Measurements from ENCODE around the gene SIVA1. TPM values are rescaled to one million over a fixed set of nuclear protein-coding genes. Genes with fewer than 3 reads are reported as not detected.

SIVA1 gene
- polyA plus RNA-seq, 3 donors = 102 to 193 (median 156) TPM

DNA sequence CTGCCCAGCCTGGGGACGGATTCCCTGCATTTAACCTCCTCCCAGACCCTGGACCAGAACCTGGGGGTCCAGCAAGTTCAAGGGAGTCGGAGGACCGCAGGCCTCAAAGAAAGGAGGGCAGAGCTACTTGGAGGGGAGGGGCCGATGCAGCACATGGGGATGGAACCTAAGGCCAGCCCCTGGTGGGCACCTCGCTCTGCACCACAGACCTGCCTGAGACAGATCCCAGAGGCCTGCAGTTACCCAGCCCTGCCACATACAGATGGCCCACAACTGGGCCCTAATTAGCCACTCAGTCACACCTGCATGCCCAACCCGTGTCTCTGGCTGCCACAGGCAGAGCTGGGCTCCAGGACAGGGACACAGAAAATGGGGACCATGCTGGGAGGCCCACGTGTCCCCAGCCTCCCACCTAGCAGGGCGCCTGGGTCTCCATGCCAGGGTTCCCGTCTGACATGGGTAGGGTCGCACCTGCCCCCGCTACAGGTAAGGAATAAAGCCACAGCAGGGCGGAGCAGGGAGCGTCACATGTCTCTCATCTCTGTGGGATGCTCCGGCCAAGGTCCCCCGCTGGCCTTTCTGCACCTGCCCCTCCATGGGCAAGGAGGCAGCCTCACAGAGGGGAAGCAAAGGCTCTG is 25.9 kb downstream of the SIVA1 start:
- no peak overlapping the region for H3K4me3 Mint-ChIP-seq
- H2AFZ ChIP-seq (ENCODE audit: insufficient read depth, low read depth, low read length, poor library complexity, severe bottlenecking) = no peak overlapping the region
- peak overlapping the region in 1 of 7 donors; percentile 31 for H3K27ac Mint-ChIP-seq

GRCh38 chr14:104779776-104780512 is 27.0 kb downstream of the SIVA1 start:
- Histone ChIP-seq H2AFZ (ENCODE audit: insufficient read depth, low read depth, low read length, poor library complexity, severe bottlenecking) (no peak overlapping the region), H3K79me2 (ENCODE audit: insufficient read depth, low read length) (peaks cover 14% of the 10 kb centered on the region), H3K9ac (ENCODE audit: insufficient read depth, low read length, poor library complexity, severe bottlenecking) (no peak overlapping the region), H3K4me1 (ENCODE audit: control insufficient read depth in 1 of 2, insufficient read depth in 2 of 2, low read length in 2 of 2) (no peaks in the 10 kb centered on the region), H3K36me3 (replicated peaks in 1 of 2; ENCODE audit: control insufficient read depth in 1 of 2, insufficient read depth in 2 of 2, low read length in 2 of 2) (peaks cover 40 to 60% of the 10 kb centered on the region in 2 donors), H3K4me3 (replicated peaks in 1 of 3; ENCODE audit: low read depth in 2 of 3, low read length in 3 of 3) (no peak overlapping the region), H3K27ac (ENCODE audit: low read depth in 1 of 2, low read length in 2 of 2) (no peak overlapping the region), H4K20me1 (ENCODE audit: insufficient read depth, low read length) (peaks cover 96% of the 10 kb centered on the region), H3K9me3 (replicated peaks in 1 of 2; ENCODE audit: control insufficient read depth in 1 of 2, insufficient read depth in 1 of 2, low read length in 2 of 2) (no peaks in the 10 kb centered on the region), H3K4me2 (replicated peaks; ENCODE audit: extremely low read depth, low read length, poor library complexity, severe bottlenecking) (no peak overlapping the region), H3K27me3 (ENCODE audit: control insufficient read depth in 2 of 2, insufficient read depth in 2 of 2, low read length in 2 of 2) (no peaks in the 10 kb centered on the region)
- no peak overlapping the region for H3K27ac Mint-ChIP-seq
- H3K27me3 Mint-ChIP-seq (ENCODE audit: low read depth in 3 of 3) = no peaks in the 10 kb centered on the region
- peaks cover 7 to 39% of the 10 kb centered on the region in 2 donors for H3K36me3 Mint-ChIP-seq
- H3K4me1 Mint-ChIP-seq = no peaks in the 10 kb centered on the region
- H3K9me3 Mint-ChIP-seq = peaks cover 0 to 2% (median 0%) of the 10 kb centered on the region in 7 donors
- no peak for TF ChIP-seq CTCF (IDR thresholded peaks at IDR 0.05)
- no peak overlapping the region for H3K4me3 Mint-ChIP-seq
- DNase-seq = no peak
- WGBS (ENCODE audit: insufficient coverage) = 92% methylated on average over 30 of the region's 32 CpGs
- intact Hi-C loops (cut with micrococcal nuclease) = no loop called here

More for the DNA sequence above, 25.9 kb downstream of the SIVA1 start:
- no peak overlapping the region for H3K4me2 ChIP-seq (replicated peaks; ENCODE audit: extremely low read depth, low read length, poor library complexity, severe bottlenecking)
- 95% methylated on average over 14 of the region's 15 CpGs for WGBS (ENCODE audit: insufficient coverage)
- H3K9ac ChIP-seq (ENCODE audit: insufficient read depth, low read length, poor library complexity, severe bottlenecking) = no peak overlapping the region
- no peak overlapping the region for H3K27ac ChIP-seq (ENCODE audit: low read depth in 1 of 2, low read length in 2 of 2)
- H3K4me3 ChIP-seq (replicated peaks in 1 of 3; ENCODE audit: low read depth in 2 of 3, low read length in 3 of 3) = no peak overlapping the region
- H3K27me3 ChIP-seq (ENCODE audit: control insufficient read depth in 2 of 2, insufficient read depth in 2 of 2, low read length in 2 of 2) = no peaks in the 10 kb centered on the region
- peaks cover 42 to 71% of the 10 kb centered on the region in 2 donors for H3K36me3 ChIP-seq (replicated peaks in 1 of 2; ENCODE audit: control insufficient read depth in 1 of 2, insufficient read depth in 2 of 2, low read length in 2 of 2)
- Mint-ChIP-seq H3K27me3 (ENCODE audit: low read depth in 3 of 3) (no peaks in the 10 kb centered on the region), H3K36me3 (peaks cover 8 to 48% of the 10 kb centered on the region in 2 donors), H3K9me3 (peaks cover 0 to 2% (median 0%) of the 10 kb centered on the region in 7 donors), H3K4me1 (no peaks in the 10 kb centered on the region)
- no peak for DNase-seq
- intact Hi-C loops (cut with micrococcal nuclease) = no loop called here
- H3K79me2 ChIP-seq (ENCODE audit: insufficient read depth, low read length) = peaks cover 4% of the 10 kb centered on the region
- H4K20me1 ChIP-seq (ENCODE audit: insufficient read depth, low read length) = peaks cover 95% of the 10 kb centered on the region
- H3K4me1 ChIP-seq (ENCODE audit: control insufficient read depth in 1 of 2, insufficient read depth in 2 of 2, low read length in 2 of 2) = no peaks in the 10 kb centered on the region
- no peaks in the 10 kb centered on the region for H3K9me3 ChIP-seq (replicated peaks in 1 of 2; ENCODE audit: control insufficient read depth in 1 of 2, insufficient read depth in 1 of 2, low read length in 2 of 2)
- TF ChIP-seq CTCF (IDR thresholded peaks at IDR 0.05) = no peak

Measured in CD14-positive monocyte (primary cell).